ENCODE results near the gene EPB41. TPM values are rescaled to one million over a fixed set of nuclear protein-coding genes. Genes with fewer than 3 reads are reported as not detected.

EPB41 gene
- total and polyA plus RNA-seq, 4 donors, result 10.7 to 189 (median 38.1) TPM

GRCh38 chr1:29056256-29056655 is 141.9 kb downstream of the EPB41 start:
- WGBS, result 100% methylated on average over 4 of the region's 4 CpGs
- H3K4me1 ChIP-seq (ENCODE audit: control insufficient read depth in 4 of 4, insufficient read depth in 4 of 4, low read length in 3 of 4), result no peaks in the 10 kb centered on the region
- no peak overlapping the region for H3K27ac ChIP-seq (ENCODE audit: low read depth in 1 of 2, low read length in 2 of 2)
- peaks cover 2 to 7% (median 5%) of the 10 kb centered on the region in 4 donors for H3K36me3 ChIP-seq (ENCODE audit: control insufficient read depth in 4 of 4, insufficient read depth in 3 of 4, low read depth in 1 of 4, low read length in 3 of 4)
- no peak overlapping the region for H3K9ac ChIP-seq (ENCODE audit: low read depth in 1 of 2, low read length in 2 of 2)
- TF ChIP-seq TAF1 (conservative IDR thresholded peaks at IDR 0.05), result no peak
- TF ChIP-seq HNF4A (conservative IDR thresholded peaks at IDR 0.05), result no peak
- TF ChIP-seq JUND (IDR thresholded peaks at IDR 0.05), result no peak
- TF ChIP-seq EGR1 (IDR thresholded peaks at IDR 0.05; ENCODE audit: low read depth in 2 of 2), result no peak
- no peak for TF ChIP-seq GABPA (IDR thresholded peaks at IDR 0.05 in 1 of 2, conservative IDR thresholded peaks at IDR 0.05 in 1 of 2)
- TF ChIP-seq CTCF (IDR thresholded peaks at IDR 0.05; ENCODE audit: low read depth, low read length, missing input control), result no peak
- no peak for TF ChIP-seq RXRA (IDR thresholded peaks at IDR 0.05)
- H3K4me3 ChIP-seq (ENCODE audit: low read depth in 1 of 3, low read length in 3 of 3), result no peak overlapping the region
- no peaks in the 10 kb centered on the region for H3K9me3 ChIP-seq (ENCODE audit: control insufficient read depth in 4 of 4, low read length in 3 of 4)
- no peaks in the 10 kb centered on the region for H3K27me3 ChIP-seq (ENCODE audit: control insufficient read depth in 4 of 4, insufficient read depth in 4 of 4, low read length in 3 of 4)
- DNase-seq (ENCODE audit: low spot score), result no peak

GRCh38 chr1:29057700-29058099 is 143.3 kb downstream of the EPB41 start:
- Histone ChIP-seq H3K36me3 (ENCODE audit: control insufficient read depth in 4 of 4, insufficient read depth in 3 of 4, low read depth in 1 of 4, low read length in 3 of 4) (peaks cover 2 to 7% (median 5%) of the 10 kb centered on the region in 4 donors), H3K4me1 (ENCODE audit: control insufficient read depth in 4 of 4, insufficient read depth in 4 of 4, low read length in 3 of 4) (no peaks in the 10 kb centered on the region), H3K4me3 (ENCODE audit: low read depth in 1 of 3, low read length in 3 of 3) (no peak overlapping the region), H3K27ac (ENCODE audit: low read depth in 1 of 2, low read length in 2 of 2) (no peak overlapping the region), H3K9me3 (ENCODE audit: control insufficient read depth in 4 of 4, low read length in 3 of 4) (no peaks in the 10 kb centered on the region), H3K27me3 (ENCODE audit: control insufficient read depth in 4 of 4, insufficient read depth in 4 of 4, low read length in 3 of 4) (no peaks in the 10 kb centered on the region), H3K9ac (ENCODE audit: low read depth in 1 of 2, low read length in 2 of 2) (no peak overlapping the region)
- DNase-seq (ENCODE audit: low spot score), result no peak
- TF ChIP-seq EGR1 (IDR thresholded peaks at IDR 0.05; ENCODE audit: low read depth in 2 of 2) (no peak), HNF4A (conservative IDR thresholded peaks at IDR 0.05) (no peak), RAD21 (IDR thresholded peaks at IDR 0.05) (no peak), SP1 (IDR thresholded peaks at IDR 0.05) (no peak), FOXA2 (IDR thresholded peaks at IDR 0.05) (no peak), TAF1 (conservative IDR thresholded peaks at IDR 0.05) (no peak), YY1 (IDR thresholded peaks at IDR 0.05) (no peak), CTCF (IDR thresholded peaks at IDR 0.05; ENCODE audit: low read depth, low read length, missing input control) (no peak), HNF4G (IDR thresholded peaks at IDR 0.05) (no peak), REST (IDR thresholded peaks at IDR 0.05) (no peak), FOXA1 (IDR thresholded peaks at IDR 0.05) (no peak), NR2F2 (IDR thresholded peaks at IDR 0.05) (no peak), GABPA (IDR thresholded peaks at IDR 0.05 in 1 of 2, conservative IDR thresholded peaks at IDR 0.05 in 1 of 2) (no peak), JUND (IDR thresholded peaks at IDR 0.05) (no peak), RXRA (IDR thresholded peaks at IDR 0.05) (no peak), ZBTB33 (IDR thresholded peaks at IDR 0.05) (no peak), ATF3 (IDR thresholded peaks at IDR 0.05) (no peak)

Measured in liver (tissue), 9 donors.